GDM1 (cell line): Measurements from ENCODE around the gene ENOX1.
A peak's percentile ranks its signal among the peaks of the same experiment; 100 is the strongest.
"Not testable (repeated sequence)": the region's sequence is repeated elsewhere in the genome, so short reads cannot be mapped to it uniquely, and the experiment has no call there.

ENCODE experiments used
- DNase-seq: peaks from one replicate; lab custom pipeline; 2025; lab: John Stamatoyannopoulos, UW

ENOX1 gene

GRCh38 chr13:43431841-43432240 lies 354.9 kb downstream of the ENOX1 start:
- no peak for DNase-seq

- DNase-seq: no peak
These were observed 355.5 kb downstream of the ENOX1 start for GRCh38 chr13:43431290-43431716.

DNA sequence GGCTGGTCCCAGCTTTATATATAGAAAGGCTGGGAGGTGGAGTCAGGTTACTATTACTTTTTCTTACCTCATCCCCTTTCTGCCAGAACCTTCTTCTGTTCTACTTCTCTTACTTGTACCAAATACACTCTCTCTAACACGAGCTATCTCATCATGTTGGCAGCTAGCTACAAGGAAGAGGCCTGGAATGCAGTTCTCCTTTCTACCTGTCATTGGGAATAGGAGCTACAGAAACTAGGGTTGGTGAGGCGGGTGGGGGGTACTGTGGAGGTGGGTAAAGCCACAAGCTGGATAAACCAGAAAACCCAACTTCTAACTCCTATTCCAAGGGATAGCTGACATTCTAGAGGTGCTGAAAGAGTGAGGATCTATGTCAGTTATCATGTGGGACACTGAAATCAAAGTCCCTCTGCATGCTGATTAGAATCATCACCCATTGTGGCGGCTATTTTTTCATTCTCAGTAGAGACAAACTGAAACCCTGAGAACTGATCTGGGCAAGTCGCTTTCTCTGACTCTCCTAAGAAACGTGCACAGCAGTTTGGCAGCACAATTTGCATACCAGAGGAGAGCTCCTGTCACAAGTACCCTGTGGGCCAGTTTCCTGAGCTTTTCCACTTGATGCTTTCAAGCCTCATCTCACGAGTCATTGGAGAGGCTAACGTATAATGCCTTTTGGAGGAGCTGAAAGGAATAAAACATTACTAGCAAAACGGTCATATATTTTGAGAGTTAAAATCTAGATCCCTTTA lies 358.1 kb downstream of the ENOX1 start:
- DNase-seq: no peak

GRCh38 chr13:43426355-43426754 lies 360.4 kb downstream of the ENOX1 start:
- DNase-seq: no peak

DNA sequence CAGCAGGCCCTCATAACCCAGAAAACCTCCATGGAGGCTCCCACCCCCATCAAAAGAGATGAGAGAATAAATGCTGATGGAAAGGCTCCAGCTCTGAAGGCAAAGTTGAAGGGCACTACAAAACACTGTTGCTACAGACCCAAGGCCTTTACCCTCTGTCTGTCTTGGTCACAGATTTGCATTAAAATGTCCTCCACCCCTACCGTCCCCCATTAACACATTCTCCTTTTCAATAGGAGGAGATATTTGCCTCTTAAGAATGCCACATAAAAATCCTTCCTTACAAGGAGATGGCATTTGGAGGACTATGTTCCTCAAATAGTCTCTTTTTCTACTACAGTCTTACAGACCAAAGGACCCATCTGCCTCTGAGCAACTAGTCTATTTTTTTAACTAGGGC lies 361.5 kb downstream of the ENOX1 start:
- no peak for DNase-seq

GRCh38 chr13:43424412-43424811 lies 362.4 kb downstream of the ENOX1 start:
- no peak for DNase-seq

GRCh38 chr13:43422116-43422515 lies 364.7 kb downstream of the ENOX1 start:
- no peak for DNase-seq

GRCh38 chr13:43416842-43417241 lies 369.9 kb downstream of the ENOX1 start:
- not testable (repeated sequence) for DNase-seq

DNA sequence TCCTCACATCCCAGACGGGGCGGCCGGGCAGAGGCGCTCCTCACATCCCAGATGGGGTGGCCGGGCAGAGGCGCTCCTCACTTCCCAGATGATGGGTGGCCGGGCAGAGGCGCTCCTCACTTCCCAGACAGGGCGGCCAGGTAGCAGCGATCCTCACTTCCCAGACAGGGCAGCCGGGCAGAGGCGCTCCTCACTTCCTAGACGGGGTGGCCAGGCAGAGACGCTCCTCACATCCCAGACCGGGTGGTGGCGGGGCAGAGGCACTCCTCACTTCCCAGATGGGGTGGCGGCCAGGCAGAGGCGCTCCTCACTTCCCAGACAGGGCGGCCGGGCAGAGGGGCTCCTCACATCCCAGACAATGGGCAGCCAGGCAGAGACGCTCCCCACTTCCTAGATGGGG lies 370.4 kb downstream of the ENOX1 start:
- DNase-seq: not testable (repeated sequence)

GRCh38 chr13:43415903-43416391 lies 370.8 kb downstream of the ENOX1 start:
- DNase-seq: not testable (repeated sequence)

- no peak for DNase-seq
These were observed 372.7 kb downstream of the ENOX1 start for GRCh38 chr13:43414111-43414510.

- DNase-seq: no peak
These were observed 375.0 kb downstream of the ENOX1 start for GRCh38 chr13:43411741-43412140.

DNA sequence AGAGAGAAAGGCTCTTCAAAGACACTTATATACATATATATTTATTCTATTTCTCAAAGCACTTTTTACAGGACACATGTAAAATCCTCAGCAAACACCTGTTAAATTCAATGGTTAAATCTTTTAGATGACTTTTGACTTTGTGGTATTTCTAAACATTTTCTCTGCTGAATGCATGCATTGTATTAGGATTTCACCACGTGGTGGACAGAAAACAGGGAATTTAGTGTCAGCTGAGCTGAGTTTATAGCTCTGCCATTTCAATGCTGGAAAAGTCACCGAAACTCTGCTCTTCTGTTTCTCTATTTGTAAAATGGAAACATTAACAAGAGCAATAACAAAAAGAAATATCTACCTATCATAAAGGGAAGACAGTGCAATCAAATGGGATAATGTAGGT lies 375.6 kb downstream of the ENOX1 start:
- DNase-seq: no peak

GRCh38 chr13:43408274-43408673 lies 378.5 kb downstream of the ENOX1 start:
- no peak for DNase-seq

DNA sequence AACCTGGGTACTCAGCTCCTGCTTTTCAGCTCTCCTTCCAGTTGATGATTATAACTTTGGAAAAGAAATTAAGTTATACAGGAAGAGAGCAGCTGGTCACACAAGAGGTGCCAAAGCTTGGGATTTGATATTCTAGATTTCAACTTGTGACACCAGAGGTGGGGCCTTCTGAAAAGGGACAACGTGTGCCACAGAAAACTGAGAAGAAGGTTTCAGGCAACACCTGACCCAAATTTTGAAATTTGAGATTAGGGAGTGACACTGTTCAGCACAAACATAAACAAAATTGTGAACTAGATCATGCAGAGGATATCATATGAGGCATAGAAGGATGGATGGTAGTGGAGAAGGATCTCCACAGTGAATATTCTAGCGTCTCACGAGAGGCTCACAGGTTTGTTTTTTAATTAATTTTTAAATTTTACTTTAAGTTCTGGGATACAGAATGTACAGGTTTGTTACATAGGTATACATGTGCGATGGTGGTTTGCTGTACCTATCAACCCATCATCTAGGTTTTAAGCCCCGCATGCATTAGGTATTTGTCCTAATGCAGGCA lies 379.7 kb downstream of the ENOX1 start:
- DNase-seq: no peak

DNA sequence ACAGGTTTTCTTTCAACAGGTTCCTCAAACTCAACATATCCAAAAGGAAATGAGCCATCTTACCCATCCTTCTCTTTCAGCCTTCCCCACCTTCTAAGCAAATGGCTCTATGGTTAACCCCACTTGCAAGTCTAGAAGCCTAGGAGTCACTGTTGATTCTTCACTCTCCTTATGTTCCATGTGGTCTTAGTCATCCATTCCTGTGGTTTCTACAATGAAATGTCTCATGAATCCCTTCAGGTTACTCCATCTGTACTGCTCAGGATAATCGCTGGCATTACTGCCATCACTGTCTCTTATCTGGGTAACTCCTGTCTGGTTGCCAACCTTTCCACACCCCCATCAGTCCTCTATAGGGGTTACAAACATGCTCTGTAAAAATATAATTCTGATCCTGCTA lies 381.3 kb downstream of the ENOX1 start:
- no peak for DNase-seq

- no peak for DNase-seq
These were observed 384.4 kb downstream of the ENOX1 start for GRCh38 chr13:43402380-43402779.

GRCh38 chr13:43401361-43401760 lies 385.4 kb downstream of the ENOX1 start:
- no peak for DNase-seq

DNA sequence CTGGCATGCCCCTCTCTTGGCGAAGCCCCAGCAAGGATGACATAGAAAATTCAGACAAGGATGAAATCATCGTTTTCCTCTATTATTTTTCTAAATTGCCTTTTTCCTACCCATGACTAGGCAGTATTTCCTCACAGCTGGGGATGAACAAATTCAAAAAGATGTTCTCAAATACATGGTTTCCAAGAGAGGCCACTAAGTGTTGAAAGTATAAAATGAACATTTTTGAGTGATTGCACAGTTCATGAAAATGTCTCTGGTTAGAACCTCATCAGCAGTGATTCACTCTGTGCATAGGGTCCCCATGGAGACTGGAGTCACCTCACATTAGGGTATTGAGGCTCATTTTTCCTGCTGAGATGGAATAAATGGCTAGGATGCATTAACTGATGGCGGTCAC lies 389.7 kb downstream of the ENOX1 start:
- DNase-seq: no peak

GRCh38 chr13:43391036-43391435 lies 395.7 kb downstream of the ENOX1 start:
- DNase-seq: peak; percentile 44

DNA sequence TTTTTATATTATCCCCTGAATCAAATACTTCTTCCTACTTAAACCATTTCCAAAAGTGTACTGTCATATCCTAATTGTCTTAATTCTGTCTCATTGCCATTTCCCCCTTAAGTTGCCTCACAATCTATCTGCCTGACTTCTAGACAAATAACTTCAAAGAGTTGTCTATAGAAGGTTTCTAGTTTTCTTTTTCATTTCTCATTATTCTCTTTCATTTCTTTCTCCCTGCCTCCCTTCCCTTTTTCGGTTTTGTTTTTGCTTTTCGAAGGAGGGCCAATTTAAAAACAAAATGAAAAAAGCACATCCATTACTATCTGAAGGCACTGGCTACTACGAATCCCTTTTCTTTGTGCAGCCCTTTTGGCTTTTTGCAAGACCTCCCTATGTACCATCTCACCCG lies 396.2 kb downstream of the ENOX1 start:
- DNase-seq: no peak

- no peak for DNase-seq
These were observed 396.8 kb downstream of the ENOX1 start for GRCh38 chr13:43389983-43390382.

- DNase-seq: no peak
These were observed 397.2 kb downstream of the ENOX1 start for GRCh38 chr13:43389573-43389972.
